ENCODE data around the gene TMEM117.

TMEM117 gene

DNA sequence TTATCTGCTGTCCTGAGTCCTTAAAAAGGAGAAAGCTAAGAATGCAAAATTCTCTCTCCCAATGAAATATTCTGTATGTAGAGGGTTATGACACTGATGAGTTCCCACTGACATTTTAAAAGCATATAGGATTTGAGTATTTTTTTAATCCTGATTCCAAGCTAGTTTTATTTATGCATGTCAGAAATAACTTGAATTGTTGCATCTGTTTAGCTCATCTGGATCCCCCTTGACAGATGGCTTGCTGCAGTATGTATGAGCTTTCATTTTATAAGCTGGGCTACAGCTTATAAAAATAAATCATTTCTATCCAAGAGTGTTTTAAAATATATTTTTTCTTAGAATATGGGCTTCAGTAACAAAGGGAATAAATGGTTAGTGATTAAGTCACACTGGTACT lies 545.0 kb downstream of the TMEM117 start:
- no peak for DNase-seq (ENCODE audit: low spot score)

- DNase-seq (ENCODE audit: low spot score), result no peak
Measured at GRCh38 chr12:44381341-44381740, 545.5 kb downstream of the TMEM117 start.

- no peak for DNase-seq (ENCODE audit: low spot score)
Measured at GRCh38 chr12:44384136-44384535, 548.3 kb downstream of the TMEM117 start.

- DNase-seq (ENCODE audit: low spot score), result no peak
Measured at GRCh38 chr12:44385964-44386363, 550.1 kb downstream of the TMEM117 start.

DNA sequence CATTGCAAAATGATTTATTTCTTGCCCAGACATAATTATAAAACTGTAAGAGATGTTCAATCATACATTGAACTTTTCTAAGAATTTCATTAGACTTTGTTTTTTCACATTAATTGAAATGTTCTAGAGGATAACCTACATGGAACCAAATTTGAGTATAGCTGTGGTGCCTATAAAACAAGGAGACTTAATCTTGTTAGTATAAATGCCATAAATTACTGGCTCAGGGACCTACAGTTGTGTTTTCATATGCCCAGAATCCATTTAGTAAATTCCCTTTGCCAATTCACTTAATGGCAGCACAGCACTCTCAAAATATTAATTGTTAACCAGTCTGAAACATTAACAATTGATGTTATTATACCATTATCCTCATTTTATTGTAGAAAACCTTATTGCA lies 551.7 kb downstream of the TMEM117 start:
- DNase-seq (ENCODE audit: low spot score), result no peak

DNA sequence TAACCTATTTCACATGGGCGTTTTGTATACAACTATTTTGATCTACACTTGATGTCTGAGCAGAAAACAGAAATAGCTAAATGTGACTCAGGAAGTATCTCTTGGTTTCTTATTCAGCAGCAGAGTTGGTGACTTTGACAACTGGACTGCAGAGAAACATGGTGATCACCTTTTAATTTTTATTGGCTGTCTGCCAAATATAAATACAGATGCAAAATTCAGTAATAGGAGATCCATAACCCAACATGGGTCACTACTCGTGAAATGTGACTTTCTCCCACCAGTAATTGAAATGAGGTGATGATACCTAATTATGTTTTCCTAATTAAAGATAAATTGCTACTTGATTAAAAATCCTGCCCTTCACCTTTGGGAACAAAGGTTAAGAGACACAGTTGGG lies 553.2 kb downstream of the TMEM117 start:
- DNase-seq (ENCODE audit: low spot score), result no peak

- no peak for DNase-seq (ENCODE audit: low spot score)
Measured at GRCh38 chr12:44389896-44390295, 554.0 kb downstream of the TMEM117 start.

DNA sequence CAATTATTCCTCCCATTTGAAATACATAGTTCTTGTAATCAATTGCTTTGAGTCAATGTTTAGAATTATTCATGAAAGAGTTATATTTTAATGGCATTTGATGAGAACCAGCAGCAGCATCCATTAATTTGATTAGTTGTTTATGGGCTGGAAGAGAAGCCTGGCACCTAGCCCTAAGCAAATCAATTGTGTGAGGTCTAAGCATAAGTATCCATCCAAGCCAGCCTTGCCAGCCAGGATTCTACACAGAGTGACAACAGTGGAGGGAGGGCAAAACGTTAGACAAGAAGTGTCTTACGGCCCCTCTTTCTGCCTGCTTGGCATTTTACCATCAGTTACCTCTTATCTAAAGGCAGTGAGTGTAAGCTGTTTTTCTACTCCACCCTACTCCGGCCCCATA lies 561.8 kb downstream of the TMEM117 start:
- DNase-seq (ENCODE audit: low spot score), result no peak

GRCh38 chr12:44403185-44403584 lies 567.3 kb downstream of the TMEM117 start:
- no peak for DNase-seq (ENCODE audit: low spot score)

DNA sequence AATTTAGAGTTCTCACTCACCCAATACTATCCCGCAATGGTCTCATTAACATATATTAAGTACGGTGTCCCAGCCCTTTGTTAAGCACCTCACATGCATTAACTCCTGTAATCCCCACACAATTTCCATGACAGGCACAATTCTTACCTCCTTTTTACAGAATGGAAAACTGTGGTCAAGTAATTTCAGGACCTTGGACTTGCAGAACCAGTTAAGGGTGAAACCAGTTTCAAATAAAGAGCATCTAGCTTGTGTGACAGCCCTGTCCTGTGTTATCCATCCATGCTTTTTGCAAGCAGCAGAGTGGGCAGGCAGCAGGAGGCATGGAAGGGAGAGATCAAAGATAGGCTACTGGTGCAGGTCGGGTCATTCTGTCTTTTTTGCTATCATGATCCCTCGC lies 569.4 kb downstream of the TMEM117 start:
- DNase-seq (ENCODE audit: low spot score), result no peak

- DNase-seq (ENCODE audit: low spot score), result no peak
Measured at GRCh38 chr12:44422559-44422958, 586.7 kb downstream of the TMEM117 start.

GRCh38 chr12:44428825-44429224 lies 592.9 kb downstream of the TMEM117 start:
- DNase-seq (ENCODE audit: low spot score), result no peak

DNA sequence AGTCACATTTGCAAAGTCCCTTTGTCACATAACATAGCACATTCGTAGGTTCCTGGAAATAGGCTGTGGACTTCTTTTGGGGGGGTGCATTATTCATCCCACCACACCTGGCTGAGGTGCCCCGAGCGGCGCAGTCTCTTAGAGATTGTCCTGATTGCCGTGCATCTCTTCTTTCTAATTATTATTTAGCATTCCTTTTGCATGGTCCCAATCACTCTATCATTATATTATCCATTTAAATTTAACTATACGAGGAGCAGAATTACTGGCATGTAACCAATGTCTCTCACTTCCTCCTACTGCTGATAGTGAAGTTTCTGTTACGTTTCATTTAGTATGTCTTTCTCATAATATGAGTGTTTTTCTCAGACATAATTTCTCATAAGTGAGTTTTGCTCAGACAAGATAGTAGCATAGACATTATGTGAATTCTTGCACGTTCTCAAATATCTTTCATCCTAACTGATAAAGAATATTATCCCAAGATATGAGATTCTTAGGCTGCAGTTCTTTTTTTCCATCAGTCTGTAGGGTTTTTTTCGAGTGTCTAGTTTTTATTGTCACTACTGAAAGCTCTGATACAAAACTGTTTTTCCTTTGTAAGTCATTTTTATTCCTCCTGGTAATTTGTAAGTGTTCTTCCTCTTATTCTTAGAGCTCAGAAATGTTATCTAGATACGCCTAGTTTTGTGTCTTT lies 595.9 kb downstream of the TMEM117 start:
- no peak for DNase-seq (ENCODE audit: low spot score)

GRCh38 chr12:44433659-44434058 lies 597.8 kb downstream of the TMEM117 start:
- no peak for DNase-seq (ENCODE audit: low spot score)

DNA sequence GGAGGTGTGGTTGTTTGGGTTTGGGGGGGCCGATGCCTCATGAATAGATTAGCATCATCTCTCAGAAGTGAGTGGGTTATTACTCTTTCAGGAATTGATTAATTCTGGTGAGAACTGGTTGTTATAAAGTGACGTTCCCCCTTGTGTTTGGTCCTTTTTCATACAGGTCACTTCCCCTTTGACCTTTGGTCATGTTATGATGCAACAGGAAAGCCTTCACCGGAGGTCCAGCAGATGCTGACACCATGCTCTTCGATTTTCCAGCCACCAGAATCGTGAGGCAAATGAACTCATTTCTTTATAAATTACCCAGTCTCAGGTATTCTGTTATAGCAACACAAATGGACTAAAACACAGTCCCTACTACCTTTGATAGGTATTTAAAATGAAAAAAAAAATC lies 600.9 kb downstream of the TMEM117 start:
- DNase-seq (ENCODE audit: low spot score), result no peak

All from AG08396 (cell line).